NCI-H1694 (cell line): Measurements from ENCODE around the gene NUDT6.

Source experiments
- DNase-seq: peaks from one replicate; lab custom pipeline; 2025; lab: John Stamatoyannopoulos, UW

Gene NUDT6

DNA sequence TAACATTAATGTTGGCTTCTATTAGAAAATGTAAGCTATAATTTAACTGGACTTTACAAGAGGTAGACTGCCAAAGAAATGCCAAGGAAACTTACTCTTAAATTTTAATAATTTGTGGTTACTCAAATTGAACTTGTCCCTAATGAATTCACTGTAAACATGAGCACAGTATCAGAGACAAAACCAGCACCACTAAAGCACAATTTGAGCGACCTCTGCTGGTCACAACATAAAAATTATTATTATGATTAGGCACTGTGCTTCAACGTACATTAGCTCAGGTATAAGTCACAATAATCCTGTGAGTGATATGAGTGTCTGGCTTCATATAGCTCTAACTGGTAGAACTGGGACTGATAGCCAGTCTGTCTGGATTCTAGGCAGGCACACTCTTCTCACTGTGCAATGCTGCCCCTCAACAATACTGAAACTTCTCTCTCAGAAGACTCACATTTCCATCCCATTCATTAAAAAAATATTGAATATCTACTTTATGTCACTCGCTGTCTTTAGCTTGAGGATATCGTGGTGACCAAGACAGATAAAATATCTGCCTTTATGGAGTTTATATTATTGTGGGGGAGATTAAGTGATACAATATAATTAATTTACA, 8.0 kb downstream of the NUDT6 start:
- DNase-seq: no peak

DNA sequence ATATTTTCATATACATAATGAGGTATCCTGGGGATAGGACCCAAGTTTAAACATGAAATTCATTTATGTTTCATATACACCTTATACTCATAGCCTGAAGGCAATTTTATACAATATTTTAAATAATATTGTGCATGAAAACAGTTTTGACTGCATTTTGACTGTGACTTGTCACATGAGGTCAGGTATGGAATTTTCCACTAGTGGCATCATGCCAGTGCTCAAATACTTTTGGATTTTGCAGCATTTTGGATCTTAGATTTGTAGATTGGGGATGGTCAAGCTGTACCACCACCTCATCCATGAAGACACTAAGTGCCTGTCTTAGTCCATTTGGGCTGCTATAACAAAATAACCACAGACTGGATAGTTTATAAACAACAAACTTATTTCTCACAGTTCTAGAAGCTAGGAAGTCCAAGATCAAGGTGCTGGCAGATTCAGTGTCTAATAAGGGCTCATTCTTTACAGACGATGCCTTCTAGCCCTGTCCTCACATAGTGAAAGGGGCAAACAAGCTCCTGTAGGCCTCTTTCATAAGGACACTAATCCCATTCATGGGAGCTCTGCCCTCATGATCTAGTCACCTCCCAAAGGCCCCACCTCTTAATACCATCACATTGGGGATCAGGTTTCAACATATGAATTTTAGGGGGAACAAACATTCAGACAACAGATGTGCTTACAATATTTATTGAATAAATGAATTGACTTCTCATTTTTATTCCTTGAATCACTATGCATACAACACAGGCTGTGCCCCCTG, 9.4 kb downstream of the NUDT6 start:
- DNase-seq: no peak

- no peak for DNase-seq
These were observed 10.8 kb downstream of the NUDT6 start for GRCh38 chr4:122911588-122911987.

- DNase-seq: no peak
These were observed 12.7 kb downstream of the NUDT6 start for GRCh38 chr4:122909683-122910082.

GRCh38 chr4:122908223-122908622, 14.2 kb downstream of the NUDT6 start:
- no peak for DNase-seq

- no peak for DNase-seq
These were observed 15.5 kb downstream of the NUDT6 start for GRCh38 chr4:122906859-122907305.

DNA sequence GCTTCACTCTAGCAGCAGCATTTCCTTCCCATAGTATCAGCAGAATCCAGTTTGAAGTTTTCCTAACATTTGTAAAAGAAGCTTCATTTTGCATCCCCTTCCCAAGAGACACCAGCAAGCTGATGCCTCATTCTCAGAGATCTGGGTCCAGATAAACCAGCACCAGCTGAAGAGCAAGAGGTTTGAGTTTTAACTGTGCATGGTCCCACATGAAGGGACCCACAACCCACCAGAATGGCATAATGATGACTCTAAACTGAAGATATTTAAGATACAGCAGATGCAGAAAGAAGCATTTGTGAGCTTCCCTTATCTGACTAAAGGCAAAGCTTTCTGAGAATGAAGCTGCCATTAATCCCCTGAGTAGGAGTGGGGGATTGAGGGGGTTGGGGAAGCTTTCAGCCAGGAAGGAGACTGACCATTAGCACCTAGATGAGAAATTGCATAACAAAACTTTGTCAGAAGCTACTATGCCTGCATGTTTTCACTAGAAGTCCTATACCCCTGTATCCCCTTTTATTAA, 18.6 kb downstream of the NUDT6 start:
- DNase-seq: no peak

DNA sequence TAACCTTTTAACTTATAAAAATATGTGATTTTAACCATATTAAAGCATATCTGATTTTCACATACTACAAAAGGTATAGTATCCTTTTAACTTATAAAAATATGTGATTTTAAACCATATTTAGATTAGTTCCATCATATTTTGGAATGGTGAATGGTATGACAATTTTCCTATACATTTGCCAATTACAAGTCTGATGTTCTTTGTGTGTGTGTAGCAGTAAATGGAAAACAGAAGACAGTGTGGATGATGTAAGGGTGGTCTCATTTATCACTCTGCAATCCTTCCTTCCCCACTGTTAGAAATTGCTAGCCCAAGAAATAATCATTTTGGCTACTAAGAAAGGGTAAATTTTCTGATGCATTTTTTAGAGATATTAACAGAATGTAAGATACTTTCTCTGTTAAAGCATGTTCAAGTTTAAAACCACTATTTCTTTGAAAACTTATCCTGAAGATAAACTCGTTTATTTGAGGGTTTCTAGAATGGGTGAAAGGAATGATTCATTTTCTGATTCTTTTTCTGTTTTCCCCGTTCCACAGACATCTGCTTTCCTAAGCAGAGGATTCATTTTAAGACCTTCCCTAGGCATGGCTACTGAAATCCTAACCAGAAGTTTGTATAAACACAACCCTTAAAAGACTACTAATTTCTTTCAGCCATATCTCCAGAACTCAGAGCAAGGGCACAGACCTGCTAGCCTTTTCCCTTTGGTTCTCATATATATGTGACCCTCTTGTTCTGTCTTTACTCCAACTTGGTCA, 21.0 kb downstream of the NUDT6 start:
- DNase-seq: no peak

DNA sequence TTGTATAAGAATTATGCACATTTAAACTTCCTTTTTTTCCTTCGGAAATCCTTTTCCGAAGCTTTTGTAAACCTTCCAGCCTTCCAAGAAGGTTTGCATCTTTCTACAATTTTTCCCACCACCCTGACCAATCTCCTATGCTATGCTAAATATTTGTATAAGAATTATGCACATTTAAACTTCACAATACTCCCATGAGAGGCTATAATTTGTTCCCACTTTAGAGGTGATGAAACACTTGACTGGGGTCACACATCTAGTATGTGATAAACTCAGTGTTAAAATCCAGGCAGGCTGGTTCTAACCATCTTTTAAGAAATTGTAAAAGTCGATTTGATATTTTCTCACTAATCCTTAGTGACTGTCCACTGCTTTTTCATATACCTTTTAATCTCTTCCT, 22.1 kb downstream of the NUDT6 start:
- no peak for DNase-seq

GRCh38 chr4:122899682-122900081, 22.7 kb downstream of the NUDT6 start:
- DNase-seq: no peak

GRCh38 chr4:122898370-122899150, 23.8 kb downstream of the NUDT6 start:
- DNase-seq: no peak

- DNase-seq: no peak
These were observed 26.1 kb downstream of the NUDT6 start for GRCh38 chr4:122896270-122896669.

- DNase-seq: no peak
These were observed 26.9 kb downstream of the NUDT6 start for GRCh38 chr4:122895336-122895995.

GRCh38 chr4:122894827-122895226, 27.6 kb downstream of the NUDT6 start:
- no peak for DNase-seq

GRCh38 chr4:122890147-122890795, 32.1 kb downstream of the NUDT6 start:
- no peak for DNase-seq

- no peak for DNase-seq
These were observed 32.7 kb downstream of the NUDT6 start for GRCh38 chr4:122889726-122890125.

- DNase-seq: no peak
These were observed 37.9 kb downstream of the NUDT6 start for GRCh38 chr4:122884499-122884898.

- no peak for DNase-seq
These were observed 39.3 kb downstream of the NUDT6 start for GRCh38 chr4:122882857-122883735.

GRCh38 chr4:122879001-122879400, 43.4 kb downstream of the NUDT6 start:
- DNase-seq: no peak

GRCh38 chr4:122876456-122876855, 45.9 kb downstream of the NUDT6 start:
- no peak for DNase-seq
